Glutamatergic neuron (in vitro differentiated cells): ENCODE measurements around the gene IL10RB. TPM values are rescaled to one million over a fixed set of nuclear protein-coding genes. Genes with fewer than 3 reads are reported as not detected.

ENCODE experiments used
- DNase-seq: peaks from one replicate; pipeline ENCODE4 v3.0.0; 2022
- H3K27ac Mint-ChIP-seq: one replicate; pipeline ENCODE4 v1.8.0; 2020; ENCODE audit warnings: mild to moderate bottlenecking, mixed read lengths, inconsistent platforms; ENCODE audit not compliant: unreplicated experiment
- H3K27me3 Mint-ChIP-seq: one replicate; pipeline ENCODE4 v1.8.0; 2020; ENCODE audit warnings: mild to moderate bottlenecking, moderate library complexity, mixed read lengths, inconsistent platforms; ENCODE audit not compliant: unreplicated experiment
- H3K36me3 Mint-ChIP-seq: one replicate; pipeline ENCODE4 v1.8.0; 2020; ENCODE audit warnings: mild to moderate bottlenecking, mixed read lengths, inconsistent platforms; ENCODE audit not compliant: unreplicated experiment
- H3K4me1 Mint-ChIP-seq: one replicate; pipeline ENCODE4 v1.8.0; 2020; ENCODE audit warnings: mild to moderate bottlenecking, low read depth, mixed read lengths, inconsistent platforms; ENCODE audit not compliant: unreplicated experiment
- H3K4me3 Mint-ChIP-seq: one replicate; pipeline ENCODE4 v1.8.0; 2020; ENCODE audit warnings: mild to moderate bottlenecking, mixed read lengths, inconsistent platforms; ENCODE audit not compliant: unreplicated experiment
- H3K9me3 Mint-ChIP-seq: one replicate; pipeline ENCODE4 v1.8.0; 2020; ENCODE audit warnings: mild to moderate bottlenecking, moderate library complexity, mixed read lengths, inconsistent platforms; ENCODE audit not compliant: unreplicated experiment
- CTCF ChIP-seq: fragments of 200-600 bp; sonication (generic); IDR thresholded peaks from one replicate; pipeline ENCODE4 v1.5.0; 2021; ENCODE audit not compliant: partially characterized antibody, unreplicated experiment
- total RNA-seq: library from RNA; stranded (reverse); fragmentation: NEBNext Ultra II Directional; extraction: Animal tissue kit (Norgen Biotek cat#: 25700); gene quantifications from one replicate; pipeline ENCODE4 v1.2.1, GENCODE V29; 2021; ENCODE audit not compliant: unreplicated experiment

IL10RB gene
- total RNA-seq, 1 donor from 2014 or later = 4.7 TPM

GRCh38 chr21:33301632-33302002 lies 35.5 kb downstream of the IL10RB start:
- Mint-ChIP-seq H3K4me3 (no peak overlapping the region), H3K36me3 (no peaks in the 10 kb centered on the region), H3K27me3 (peaks cover 10% of the 10 kb centered on the region), H3K4me1 (peaks cover 8% of the 10 kb centered on the region), H3K9me3 (peaks cover 11% of the 10 kb centered on the region), H3K27ac (no peak overlapping the region)
- TF ChIP-seq CTCF = no peak
- DNase-seq = no peak

- TF ChIP-seq CTCF = no peak
- H3K4me3 Mint-ChIP-seq = no peak overlapping the region
- H3K9me3 Mint-ChIP-seq = peaks cover 14% of the 10 kb centered on the region
- peaks cover 3% of the 10 kb centered on the region for H3K36me3 Mint-ChIP-seq
- DNase-seq = no peak
- no peak overlapping the region for H3K27ac Mint-ChIP-seq
- peaks cover 10% of the 10 kb centered on the region for H3K27me3 Mint-ChIP-seq
- peaks cover 11% of the 10 kb centered on the region for H3K4me1 Mint-ChIP-seq
Measured at GRCh38 chr21:33302055-33302454, 35.9 kb downstream of the IL10RB start.

DNA sequence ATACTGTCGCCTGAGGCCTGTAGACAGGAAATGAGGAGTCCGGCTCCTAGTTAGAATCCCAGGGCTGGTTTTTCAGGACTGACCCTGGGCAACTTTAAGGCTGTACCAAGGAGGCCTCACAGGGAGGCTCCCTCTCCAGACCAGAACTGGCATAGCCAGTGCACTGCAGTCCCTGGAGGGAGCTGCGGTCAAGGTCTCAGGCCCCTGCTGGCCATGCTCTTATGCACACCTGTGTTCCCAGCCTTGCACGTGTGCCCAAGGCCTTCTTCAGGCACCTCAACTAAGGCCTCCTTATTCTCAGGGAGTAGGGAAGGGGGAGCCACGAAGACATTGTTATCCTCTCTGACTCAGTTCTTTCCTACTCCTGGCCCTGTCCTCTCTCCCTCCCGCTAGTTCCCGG lies 36.6 kb downstream of the IL10RB start:
- DNase-seq = no peak
- Mint-ChIP-seq H3K4me1 (peaks cover 16% of the 10 kb centered on the region), H3K27me3 (peaks cover 13% of the 10 kb centered on the region), H3K9me3 (peaks cover 14% of the 10 kb centered on the region), H3K36me3 (peaks cover 4% of the 10 kb centered on the region), H3K27ac (no peak overlapping the region), H3K4me3 (no peak overlapping the region)
- no peak for TF ChIP-seq CTCF

GRCh38 chr21:33305344-33305671 lies 39.1 kb downstream of the IL10RB start:
- Mint-ChIP-seq H3K36me3 (peaks cover 12% of the 10 kb centered on the region), H3K27me3 (peaks cover 8% of the 10 kb centered on the region), H3K4me3 (no peak overlapping the region), H3K4me1 (peaks cover 12% of the 10 kb centered on the region), H3K27ac (no peak overlapping the region), H3K9me3 (peaks cover 9% of the 10 kb centered on the region)
- TF ChIP-seq CTCF = no peak
- DNase-seq = no peak

DNA sequence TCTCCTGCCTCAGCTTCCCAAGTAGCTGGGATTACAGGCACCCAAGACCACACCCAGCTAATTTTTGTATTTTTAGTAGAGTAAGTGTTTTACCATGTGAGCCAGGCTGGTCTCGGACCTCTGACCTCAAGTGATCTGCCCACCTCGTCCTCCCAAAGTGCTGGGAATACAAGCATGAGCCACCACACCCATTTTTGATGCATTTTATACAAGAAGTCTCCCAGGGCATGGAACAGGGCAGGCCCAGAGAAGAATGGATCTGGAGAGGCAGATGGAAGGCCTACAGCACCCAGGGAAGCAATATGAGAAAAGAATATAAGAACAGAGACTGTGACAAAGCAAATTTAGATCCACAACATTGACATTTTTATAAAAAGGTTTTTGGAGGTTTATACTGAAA lies 39.8 kb downstream of the IL10RB start:
- Mint-ChIP-seq H3K4me3 (no peak overlapping the region), H3K27ac (no peak overlapping the region), H3K27me3 (peaks cover 8% of the 10 kb centered on the region), H3K9me3 (peaks cover 9% of the 10 kb centered on the region), H3K36me3 (peaks cover 14% of the 10 kb centered on the region), H3K4me1 (peaks cover 12% of the 10 kb centered on the region)
- no peak for TF ChIP-seq CTCF
- DNase-seq = no peak
